Glomerular endothelial cell (primary cell): ENCODE measurements around the gene BMPR1B. TPM values are rescaled to one million over a fixed set of nuclear protein-coding genes. Genes with fewer than 3 reads are reported as not detected.

Experiments
- DNase-seq: peaks from one replicate; pipeline ENCODE4 v3.0.0-alpha.2; 2011; ENCODE audit warnings: low read depth, low spot score; ENCODE audit errors: extremely low read depth
- total RNA-seq: library from RNA; depleted of rRNA; stranded (reverse); fragments of >200 nt; gene quantifications from 2 replicates; pipeline ENCODE4 v1.2.3, GENCODE V29; 2015

BMPR1B gene
- total RNA-seq, 1 donor from 2014 or later: 0.88 TPM

DNA sequence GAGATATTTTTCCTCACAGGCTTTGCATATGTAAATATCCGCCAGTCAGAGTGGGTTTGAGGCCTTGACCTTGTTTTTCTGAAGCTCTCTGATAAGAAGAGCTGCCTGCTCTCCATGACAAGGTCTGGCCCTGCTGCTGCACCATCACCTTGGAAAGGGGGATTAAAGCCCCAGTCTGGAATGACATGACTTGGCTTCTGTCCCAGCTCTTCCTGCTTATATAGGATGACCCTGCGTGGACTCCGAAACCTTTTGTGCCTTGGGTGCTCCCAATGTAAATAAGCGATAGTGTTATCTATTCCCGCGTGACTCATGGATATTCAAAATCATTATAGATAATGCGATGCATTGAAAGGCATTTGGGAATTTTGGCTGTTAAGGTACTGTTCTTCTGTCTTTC, 139.3 kb downstream of the BMPR1B start:
- no peak for DNase-seq

GRCh38 chr4:94905511-94905910, 147.8 kb downstream of the BMPR1B start:
- DNase-seq: no peak

DNA sequence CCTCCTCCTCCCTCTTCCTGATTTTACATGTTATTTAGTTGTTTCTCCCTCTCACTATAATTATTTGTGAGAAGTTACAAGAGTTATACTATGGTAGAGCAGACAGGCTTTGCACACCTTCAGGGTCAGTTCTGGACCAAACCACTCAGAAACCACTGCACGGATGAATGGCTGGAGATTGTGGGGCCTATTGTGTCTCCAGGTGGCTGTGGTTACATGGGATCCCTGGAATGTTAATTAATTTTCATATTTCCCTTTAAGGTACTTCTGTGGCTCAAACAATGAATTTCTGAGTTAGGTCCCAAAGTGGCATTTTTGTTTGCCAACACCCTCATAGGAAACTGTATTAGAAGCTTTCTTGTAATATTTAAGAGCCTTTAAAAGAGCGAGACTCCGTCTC, 151.9 kb downstream of the BMPR1B start:
- DNase-seq: no peak

DNA sequence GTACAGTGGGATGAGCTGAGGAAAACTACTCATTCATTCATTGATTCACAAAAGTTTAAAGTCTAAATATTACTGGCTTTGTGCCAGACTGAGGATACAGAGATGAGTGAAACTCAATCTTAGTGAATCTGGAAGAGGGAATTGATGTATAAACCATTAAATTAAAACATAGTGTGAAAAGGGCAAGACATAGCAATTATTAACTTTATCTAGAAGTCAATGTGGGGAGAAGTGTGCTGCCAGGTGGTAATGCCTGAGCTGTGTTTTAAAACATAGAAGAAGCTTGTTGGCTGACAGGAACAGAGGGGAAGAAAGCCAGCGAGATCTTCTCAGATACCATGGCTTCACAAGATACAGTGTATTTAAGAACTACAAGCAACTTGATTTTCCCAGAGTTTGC, 153.4 kb downstream of the BMPR1B start:
- DNase-seq: no peak

DNA sequence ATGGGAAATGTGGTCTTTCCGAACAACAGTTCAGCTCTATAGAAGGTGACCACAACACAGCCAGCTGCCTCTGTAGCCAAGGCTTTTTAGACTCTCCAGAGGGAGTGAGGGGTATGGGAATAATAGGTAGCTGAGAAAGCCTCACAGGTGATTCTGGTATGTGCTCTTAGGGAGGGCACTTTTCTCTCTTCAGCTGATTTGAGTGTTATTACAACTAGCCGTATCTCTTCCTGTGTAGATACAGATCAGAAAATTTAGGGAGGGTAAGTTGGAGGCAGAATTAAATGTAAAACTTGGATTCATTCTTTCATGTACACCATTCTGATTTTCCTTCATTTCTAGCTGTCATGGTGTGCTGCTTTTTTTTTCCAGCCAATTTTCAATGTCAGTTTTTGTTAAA, 154.9 kb downstream of the BMPR1B start:
- no peak for DNase-seq

DNA sequence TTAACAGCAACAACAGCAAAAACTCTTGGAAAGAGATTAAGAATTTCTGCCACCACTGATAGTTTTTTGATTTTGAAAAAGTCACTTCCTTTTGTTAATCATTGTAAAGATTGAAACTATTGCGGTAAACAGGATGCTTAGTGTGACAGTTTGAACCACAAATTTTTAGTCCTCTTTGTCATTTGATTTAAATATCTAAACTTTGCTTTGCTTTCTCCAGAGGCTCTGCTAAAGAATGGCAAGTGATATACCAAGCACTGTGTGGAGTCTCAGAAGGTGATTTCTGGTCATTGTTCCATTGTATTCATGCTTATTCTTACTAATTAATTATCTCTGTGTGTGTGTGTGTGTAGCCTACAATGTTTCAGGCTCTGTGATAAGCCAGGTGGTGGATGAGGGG, 155.6 kb downstream of the BMPR1B start:
- DNase-seq: no peak

- no peak for DNase-seq
Measured at GRCh38 chr4:94917146-94917545, 159.4 kb downstream of the BMPR1B start.

GRCh38 chr4:94918543-94918942, 160.8 kb downstream of the BMPR1B start:
- DNase-seq: no peak

GRCh38 chr4:94920369-94920768, 162.6 kb downstream of the BMPR1B start:
- no peak for DNase-seq

DNA sequence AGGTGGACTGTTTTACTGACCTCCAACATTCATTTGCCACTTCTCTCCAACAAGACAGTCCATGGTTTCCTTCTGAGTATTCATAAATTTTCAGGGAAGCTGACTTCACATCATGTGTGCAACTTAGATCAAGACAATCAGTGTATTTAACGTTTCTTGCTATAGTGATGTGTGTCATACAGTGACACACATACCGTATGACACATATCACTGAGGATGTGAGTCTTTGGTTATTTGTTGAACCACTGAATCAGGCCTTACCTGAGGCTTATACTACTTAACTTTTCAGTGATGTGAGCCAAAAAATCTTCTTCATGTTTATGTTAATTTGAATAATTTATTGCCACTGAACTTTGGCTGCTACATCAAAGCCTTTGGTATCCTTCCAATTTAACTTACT, 166.8 kb downstream of the BMPR1B start:
- no peak for DNase-seq

DNA sequence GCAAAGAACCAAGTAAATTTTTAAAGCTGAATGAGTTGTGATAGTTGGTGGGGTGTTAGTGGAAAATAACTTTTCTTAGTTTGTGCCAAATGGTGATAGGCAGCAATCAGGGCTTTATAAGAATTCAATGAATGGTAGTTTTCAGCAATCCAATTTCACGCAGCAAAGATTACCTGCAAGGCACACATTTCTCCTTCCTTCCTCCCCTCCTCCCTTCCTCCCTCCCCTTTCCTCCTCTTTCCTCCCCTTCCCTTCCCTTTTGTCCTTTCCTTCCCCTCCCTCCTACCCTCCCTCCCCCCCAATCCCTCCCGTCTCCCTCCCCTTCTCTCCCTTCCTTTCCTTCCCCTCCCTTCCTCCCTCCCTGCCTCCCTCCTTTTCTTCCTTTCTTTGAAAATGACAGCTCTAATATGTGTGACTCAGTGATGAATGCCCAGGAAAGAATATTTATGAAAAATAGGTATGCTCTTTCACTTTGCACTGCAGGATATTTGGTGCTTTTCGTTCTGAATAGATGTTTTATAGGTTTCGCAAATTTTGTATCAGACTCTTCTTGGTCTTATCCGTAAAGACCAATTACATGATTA, 168.1 kb downstream of the BMPR1B start:
- DNase-seq: no peak

DNA sequence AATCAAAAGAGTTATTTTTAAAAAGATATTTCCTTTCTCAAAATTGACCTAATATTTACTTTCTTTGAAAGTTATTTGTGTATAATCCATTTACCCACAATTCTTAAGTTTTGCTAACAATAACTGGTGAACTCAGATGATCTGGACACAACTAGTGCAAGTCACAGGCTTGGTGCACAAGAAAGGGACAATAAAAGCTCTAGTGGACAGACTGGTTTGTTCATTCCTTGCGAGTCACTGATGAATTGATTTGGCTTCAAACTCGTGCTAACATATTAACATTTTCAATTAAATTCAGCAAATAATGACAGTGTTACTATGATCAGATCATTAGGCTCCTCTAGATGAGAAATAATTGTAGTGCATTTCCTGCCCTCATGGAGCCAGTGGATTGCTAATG, 169.2 kb downstream of the BMPR1B start:
- DNase-seq: no peak

GRCh38 chr4:94927696-94928095, 169.9 kb downstream of the BMPR1B start:
- DNase-seq: no peak

GRCh38 chr4:94929696-94930095, 171.9 kb downstream of the BMPR1B start:
- no peak for DNase-seq

- no peak for DNase-seq
Measured at GRCh38 chr4:94931626-94932025, 173.9 kb downstream of the BMPR1B start.

DNA sequence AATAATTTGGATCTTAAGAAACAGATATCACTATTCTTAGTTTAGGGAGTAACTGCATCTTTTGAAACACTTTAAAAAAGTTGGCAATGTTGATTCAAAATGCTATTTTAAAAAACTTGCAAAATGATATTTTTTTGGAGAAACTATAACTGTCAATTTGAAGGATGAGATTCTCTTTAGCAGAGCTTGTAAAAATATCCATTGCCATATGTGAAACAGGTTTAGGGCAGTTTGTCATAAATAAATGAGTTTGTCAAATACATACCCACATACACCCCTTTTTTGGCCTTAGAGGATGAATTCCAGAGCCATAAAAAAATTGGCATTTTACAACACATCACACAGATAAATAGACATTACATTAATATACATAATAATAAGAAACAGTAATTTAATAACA, 174.6 kb downstream of the BMPR1B start:
- no peak for DNase-seq

DNA sequence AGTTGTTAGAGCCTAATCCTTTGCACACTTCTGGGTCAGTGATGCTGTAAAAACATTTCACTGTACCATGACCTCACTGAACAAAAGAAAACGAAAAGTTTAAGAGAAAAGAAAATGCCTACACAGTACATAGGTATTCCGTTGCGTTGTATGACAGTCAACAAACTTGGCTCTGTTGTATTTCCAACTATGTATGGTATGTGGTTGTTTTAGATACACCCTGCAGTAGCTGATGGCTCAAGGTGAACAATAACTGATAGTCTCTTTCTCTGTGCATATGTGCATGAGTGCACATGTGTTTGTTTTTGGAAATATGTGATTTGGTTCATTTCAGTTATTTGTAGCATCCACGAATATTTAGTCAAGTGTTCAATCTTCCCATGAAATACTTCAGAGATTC, 176.0 kb downstream of the BMPR1B start:
- DNase-seq: no peak

- no peak for DNase-seq
Measured at GRCh38 chr4:94934201-94934600, 176.4 kb downstream of the BMPR1B start.

- no peak for DNase-seq
Measured at GRCh38 chr4:94934864-94935263, 177.1 kb downstream of the BMPR1B start.

- no peak for DNase-seq
Measured at GRCh38 chr4:94936854-94937253, 179.1 kb downstream of the BMPR1B start.

GRCh38 chr4:94939791-94940519, 182.2 kb downstream of the BMPR1B start:
- DNase-seq: no peak

DNA sequence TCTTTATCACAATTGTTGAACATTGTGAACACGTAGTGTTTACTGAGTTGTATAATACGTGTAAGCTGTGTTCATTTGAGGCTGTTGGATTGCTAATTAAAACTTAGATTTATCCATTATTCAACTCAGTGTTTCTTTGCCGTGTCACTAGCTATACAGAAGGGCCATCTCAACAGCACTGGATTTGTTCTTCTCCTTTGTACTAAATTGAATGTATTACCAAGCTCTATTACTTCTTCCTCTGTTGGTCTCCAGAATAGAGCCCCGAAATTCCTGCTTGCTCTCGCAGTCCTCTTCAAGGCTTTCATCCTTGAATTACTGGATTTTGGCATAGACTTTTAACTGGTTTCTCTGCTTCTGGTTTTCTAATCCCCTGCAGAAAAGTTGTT, 182.8 kb downstream of the BMPR1B start:
- DNase-seq: no peak

GRCh38 chr4:94941706-94942105, 184.0 kb downstream of the BMPR1B start:
- no peak for DNase-seq
